Activated T-cell treated with anti-CD3 and anti-CD28 coated beads, Interleukin-2, amount 50 U/mL, for 72 hours (primary cell): Measurements from ENCODE around the gene TCP11. TPM values are rescaled to one million over a fixed set of nuclear protein-coding genes. Genes with fewer than 3 reads are reported as not detected.

Experiments
- ATAC-seq, 2 donors: fragments of 150-1000 bp; cut with Tn5 transposase; replicated peaks in 1 of 2; 2 replicates each; pipeline ENCODE4 v1.10.0; 2021; ENCODE audit warnings: moderate library complexity in 2 of 2, mild to moderate bottlenecking in 1 of 2
- DNase-seq, 2 donors: peaks; one replicate each; pipeline ENCODE4 v3.0.0; 2021 to 2022; ENCODE audit warnings: mixed read lengths in 1 of 2
- H3K27ac Mint-ChIP-seq: one replicate; pipeline ENCODE4 v1.8.0; 2022; ENCODE audit warnings: mild to moderate bottlenecking, moderate library complexity, mixed read lengths
- H3K27me3 Mint-ChIP-seq: one replicate; pipeline ENCODE4 v1.8.0; 2022; ENCODE audit warnings: low read depth, mixed read lengths
- H3K36me3 Mint-ChIP-seq, 2 donors: one replicate each; pipeline ENCODE4 v1.8.0; 2022; ENCODE audit warnings: mixed read lengths in 2 of 2, mild to moderate bottlenecking in 1 of 2; ENCODE audit not compliant: insufficient read depth in 2 of 2
- H3K4me1 Mint-ChIP-seq: one replicate; pipeline ENCODE4 v1.8.0; 2022; ENCODE audit warnings: low read depth, mixed read lengths
- H3K4me3 Mint-ChIP-seq, 2 donors: one replicate each; pipeline ENCODE4 v1.8.0; 2022; ENCODE audit warnings: mild to moderate bottlenecking in 2 of 2, mixed read lengths in 2 of 2, moderate library complexity in 2 of 2
- H3K9me3 Mint-ChIP-seq, 2 donors: one replicate each; pipeline ENCODE4 v1.8.0; 2022; ENCODE audit warnings: mixed read lengths in 2 of 2
- total RNA-seq, 2 donors: library from RNA; stranded (reverse); gene quantifications; one replicate each; pipeline ENCODE4 v1.2.3, GENCODE V29; 2022

TCP11 gene
- total RNA-seq, 2 donors from 2014 or later: not detected

- Mint-ChIP-seq H3K36me3 (no peaks in the 10 kb centered on the region), H3K9me3 (no peaks in the 10 kb centered on the region), H3K27me3 (no peaks in the 10 kb centered on the region), H3K4me1 (no peaks in the 10 kb centered on the region), H3K4me3 (no peak overlapping the region), H3K27ac (no peak overlapping the region)
- ATAC-seq (no peak), DNase-seq (no peak)
Observed at GRCh38 chr6:35092362-35093117, 48.6 kb downstream of the TCP11 start.

- DNase-seq: no peak
- Mint-ChIP-seq H3K27ac (no peak overlapping the region), H3K4me1 (no peaks in the 10 kb centered on the region), H3K27me3 (no peaks in the 10 kb centered on the region), H3K36me3 (no peaks in the 10 kb centered on the region), H3K9me3 (no peaks in the 10 kb centered on the region), H3K4me3 (no peak overlapping the region)
- ATAC-seq: no peak
Observed at GRCh38 chr6:35091346-35092083, 49.6 kb downstream of the TCP11 start.

- ATAC-seq: no peak
- H3K4me3 Mint-ChIP-seq: no peak overlapping the region
- DNase-seq: no peak
- H3K9me3 Mint-ChIP-seq: no peaks in the 10 kb centered on the region
- H3K27ac Mint-ChIP-seq: no peak overlapping the region
- no peaks in the 10 kb centered on the region for H3K4me1 Mint-ChIP-seq
- no peaks in the 10 kb centered on the region for H3K36me3 Mint-ChIP-seq
- no peaks in the 10 kb centered on the region for H3K27me3 Mint-ChIP-seq
Observed at GRCh38 chr6:35090734-35091133, 50.4 kb downstream of the TCP11 start.

GRCh38 chr6:35089935-35090505, 51.1 kb downstream of the TCP11 start:
- Mint-ChIP-seq H3K4me1 (no peaks in the 10 kb centered on the region), H3K27ac (no peak overlapping the region), H3K9me3 (no peaks in the 10 kb centered on the region), H3K27me3 (no peaks in the 10 kb centered on the region), H3K4me3 (no peak overlapping the region), H3K36me3 (no peaks in the 10 kb centered on the region)
- ATAC-seq (no peak), DNase-seq (no peak)

- H3K9me3 Mint-ChIP-seq: no peaks in the 10 kb centered on the region
- no peak overlapping the region for H3K4me3 Mint-ChIP-seq
- no peaks in the 10 kb centered on the region for H3K27me3 Mint-ChIP-seq
- H3K27ac Mint-ChIP-seq: no peak overlapping the region
- no peaks in the 10 kb centered on the region for H3K36me3 Mint-ChIP-seq
- H3K4me1 Mint-ChIP-seq: no peaks in the 10 kb centered on the region
- DNase-seq (no peak), ATAC-seq (no peak)
Observed at GRCh38 chr6:35089216-35089934, 51.8 kb downstream of the TCP11 start.

- H3K27me3 Mint-ChIP-seq: no peaks in the 10 kb centered on the region
- H3K4me1 Mint-ChIP-seq: no peaks in the 10 kb centered on the region
- no peak for ATAC-seq
- no peak overlapping the region for H3K27ac Mint-ChIP-seq
- H3K4me3 Mint-ChIP-seq: no peak overlapping the region
- H3K36me3 Mint-ChIP-seq: no peaks in the 10 kb centered on the region
- DNase-seq: no peak
- H3K9me3 Mint-ChIP-seq: no peaks in the 10 kb centered on the region
Observed at GRCh38 chr6:35088281-35089215, 52.6 kb downstream of the TCP11 start.

- Mint-ChIP-seq H3K27me3 (no peaks in the 10 kb centered on the region), H3K36me3 (no peaks in the 10 kb centered on the region), H3K4me1 (no peaks in the 10 kb centered on the region), H3K27ac (no peak overlapping the region), H3K4me3 (no peak overlapping the region), H3K9me3 (no peaks in the 10 kb centered on the region)
- no peak for ATAC-seq
- no peak for DNase-seq
Observed at GRCh38 chr6:35087361-35088280, 53.5 kb downstream of the TCP11 start.

- H3K36me3 Mint-ChIP-seq: no peaks in the 10 kb centered on the region
- DNase-seq (no peak), ATAC-seq (no peak)
- H3K4me1 Mint-ChIP-seq: no peaks in the 10 kb centered on the region
- no peaks in the 10 kb centered on the region for H3K9me3 Mint-ChIP-seq
- H3K4me3 Mint-ChIP-seq: no peak overlapping the region
- H3K27me3 Mint-ChIP-seq: no peaks in the 10 kb centered on the region
- no peak overlapping the region for H3K27ac Mint-ChIP-seq
Observed at GRCh38 chr6:35086636-35087360, 54.3 kb downstream of the TCP11 start.

- no peaks in the 10 kb centered on the region for H3K9me3 Mint-ChIP-seq
- H3K27ac Mint-ChIP-seq: no peak overlapping the region
- no peaks in the 10 kb centered on the region for H3K36me3 Mint-ChIP-seq
- no peak overlapping the region for H3K4me3 Mint-ChIP-seq
- H3K4me1 Mint-ChIP-seq: no peaks in the 10 kb centered on the region
- H3K27me3 Mint-ChIP-seq: no peaks in the 10 kb centered on the region
- ATAC-seq (no peak), DNase-seq (no peak)
Observed at GRCh38 chr6:35086282-35086632, 54.9 kb downstream of the TCP11 start.

- Mint-ChIP-seq H3K27ac (no peak overlapping the region), H3K9me3 (no peaks in the 10 kb centered on the region), H3K36me3 (no peaks in the 10 kb centered on the region), H3K4me3 (no peak overlapping the region), H3K27me3 (no peaks in the 10 kb centered on the region), H3K4me1 (no peaks in the 10 kb centered on the region)
- no peak for DNase-seq
- no peak for ATAC-seq
Observed at GRCh38 chr6:35085359-35086281, 55.5 kb downstream of the TCP11 start.
